NK-92 (cell line): ENCODE measurements around the gene FAM114A1.
"Not testable (repeated sequence)": the region's sequence is repeated elsewhere in the genome, so short reads cannot be mapped to it uniquely, and the experiment has no call there.

Experiments
- DNase-seq: peaks from one replicate; lab custom pipeline; 2025; ENCODE audit not compliant: unreplicated experiment; lab: John Stamatoyannopoulos, UW

Gene FAM114A1

GRCh38 chr4:38902695-38903094 lies 35.1 kb downstream of the FAM114A1 start:
- DNase-seq: no peak

- DNase-seq: no peak
Observed at GRCh38 chr4:38904090-38904666, 36.6 kb downstream of the FAM114A1 start.

DNA sequence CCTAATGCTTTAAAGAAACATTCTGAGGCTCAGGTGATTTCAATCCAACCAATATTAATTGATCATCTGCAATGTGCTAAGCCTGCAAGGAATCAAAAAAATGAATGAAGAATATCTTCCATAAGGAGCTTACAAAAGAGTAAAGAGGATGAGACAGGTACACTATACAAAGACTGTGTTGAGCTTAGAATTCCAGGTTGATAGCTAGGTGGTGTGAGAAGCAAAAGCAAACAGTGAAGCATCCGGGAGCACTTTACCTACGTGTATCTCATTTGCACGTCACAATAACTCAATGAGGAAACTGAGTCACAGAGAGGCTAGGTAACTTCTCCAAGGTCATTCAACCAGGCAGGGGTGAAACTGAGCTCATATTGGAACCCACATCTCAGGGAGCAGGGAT lies 37.1 kb downstream of the FAM114A1 start:
- DNase-seq: no peak

GRCh38 chr4:38905652-38906385 lies 38.2 kb downstream of the FAM114A1 start:
- DNase-seq: no peak

DNA sequence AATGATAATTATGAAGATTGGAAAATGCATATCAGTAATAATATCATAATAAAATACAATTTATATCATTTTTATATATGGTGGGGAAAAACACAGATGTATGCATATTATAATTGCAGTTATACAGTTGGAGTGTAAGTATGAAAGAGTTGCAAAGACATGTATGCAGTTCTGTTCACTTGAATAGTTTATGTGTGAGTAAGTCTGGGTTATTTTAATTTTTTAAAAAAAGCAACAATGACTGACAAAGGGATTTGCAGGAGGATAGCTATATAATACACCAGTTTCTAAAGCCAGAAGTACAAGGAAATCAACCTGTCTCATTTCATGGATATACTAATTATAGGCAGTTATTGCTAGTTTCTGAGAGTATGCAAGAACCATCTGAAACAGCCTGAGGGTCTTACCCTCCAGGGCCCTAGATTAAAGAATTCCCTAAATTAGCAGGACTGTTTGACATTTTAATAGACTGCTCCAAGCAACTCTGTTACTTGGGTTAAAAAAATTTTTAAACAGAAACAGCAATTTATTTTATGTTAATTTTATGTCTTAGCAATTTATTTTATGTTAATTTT lies 40.2 kb downstream of the FAM114A1 start:
- DNase-seq: no peak

GRCh38 chr4:38909015-38909414 lies 41.4 kb downstream of the FAM114A1 start:
- DNase-seq: no peak

DNA sequence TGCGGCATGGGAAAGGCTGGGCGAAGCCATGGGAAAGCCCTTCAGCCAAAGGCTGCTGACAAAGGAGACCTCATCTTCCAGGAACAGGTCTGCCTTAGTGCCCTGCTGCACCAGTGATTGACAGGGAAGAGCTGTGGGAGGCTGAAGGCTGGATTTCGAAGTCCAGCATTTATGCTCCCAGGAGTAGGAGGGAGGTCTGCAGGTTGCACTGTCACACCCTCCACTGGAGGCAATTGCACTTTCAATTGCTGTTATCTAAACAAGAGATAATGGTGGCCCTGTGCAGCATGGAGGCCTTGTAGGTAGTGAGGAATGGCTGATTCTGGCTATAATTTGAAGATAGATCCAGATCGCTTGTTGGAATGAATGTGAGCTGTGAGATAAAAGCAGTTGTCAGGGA lies 43.7 kb downstream of the FAM114A1 start:
- DNase-seq: no peak

DNA sequence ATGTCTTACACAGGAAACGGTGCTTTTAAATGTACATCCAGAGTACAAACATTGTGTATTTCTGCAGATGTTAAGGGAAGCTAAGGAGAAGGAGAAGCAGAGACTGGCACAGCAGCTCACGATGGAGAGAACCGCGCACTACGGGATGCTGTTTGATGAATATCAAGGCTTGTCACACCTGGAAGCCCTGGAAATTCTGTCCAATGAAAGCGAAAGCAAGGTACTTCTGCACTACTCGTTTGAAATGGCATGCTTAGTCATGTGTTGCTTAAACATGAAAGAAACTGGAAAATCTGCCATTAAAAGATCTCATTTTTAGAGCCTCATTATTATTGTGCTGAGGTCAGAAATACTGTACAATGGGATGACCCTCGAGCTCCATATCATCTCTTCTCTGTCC lies 47.2 kb downstream of the FAM114A1 start:
- no peak for DNase-seq

DNA sequence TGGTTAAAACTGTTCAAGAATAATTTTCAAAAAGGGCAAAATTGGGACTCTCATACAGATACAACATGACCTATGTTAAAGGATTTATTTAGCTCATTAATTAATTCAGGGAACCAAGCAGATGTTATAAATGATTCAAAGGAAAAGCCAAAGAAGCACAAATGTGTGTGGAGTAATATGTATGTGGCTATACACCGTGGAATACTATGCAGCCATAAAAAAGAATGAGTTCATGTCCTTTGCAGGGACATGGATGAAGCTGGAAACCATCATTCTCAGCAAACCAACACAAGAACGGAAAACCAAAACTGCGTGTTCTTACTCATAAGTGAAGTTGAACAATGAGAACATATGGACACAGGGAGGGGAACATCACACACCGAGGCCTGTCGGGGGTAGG lies 48.7 kb downstream of the FAM114A1 start:
- not testable (repeated sequence) for DNase-seq

GRCh38 chr4:38917481-38918025 lies 49.9 kb downstream of the FAM114A1 start:
- DNase-seq: no peak

GRCh38 chr4:38919494-38919893 lies 51.9 kb downstream of the FAM114A1 start:
- DNase-seq: no peak

DNA sequence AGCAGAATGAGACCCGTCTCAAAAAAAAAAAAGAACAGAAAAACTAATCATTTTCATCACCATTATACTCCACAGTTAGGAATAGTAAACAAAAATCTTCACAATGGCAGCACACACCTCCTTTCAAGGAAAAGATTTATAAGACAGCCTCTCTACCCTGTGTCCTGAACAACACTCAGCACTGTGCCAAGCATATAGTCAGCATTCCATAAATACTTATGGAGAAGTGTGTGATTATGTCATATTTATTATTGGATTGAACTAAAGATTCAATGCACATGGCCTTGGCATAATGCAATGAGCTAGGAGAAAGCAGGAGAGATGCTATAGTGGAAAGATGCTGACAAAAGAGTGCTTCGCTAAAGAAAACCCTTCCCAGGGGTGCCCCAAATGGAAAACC lies 52.6 kb downstream of the FAM114A1 start:
- DNase-seq: no peak

DNA sequence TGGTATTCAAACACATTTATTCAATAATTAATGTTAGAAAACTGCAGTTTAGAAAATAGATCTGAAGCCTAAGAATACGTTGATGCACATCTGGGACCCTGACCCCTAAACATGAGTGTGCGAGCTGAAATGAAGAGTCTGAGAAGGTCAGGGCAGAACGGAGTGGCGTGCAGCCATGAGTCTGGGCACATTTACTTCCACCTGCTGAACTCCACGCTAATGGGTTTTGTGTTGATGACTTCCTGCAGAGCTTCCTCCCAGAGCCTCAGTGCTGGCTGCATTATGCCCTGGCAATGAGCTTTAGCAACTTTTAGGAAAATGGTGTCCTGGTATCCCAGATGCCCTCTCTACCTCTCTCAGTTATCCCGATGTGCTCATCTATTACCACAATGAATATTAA lies 53.1 kb downstream of the FAM114A1 start:
- no peak for DNase-seq

DNA sequence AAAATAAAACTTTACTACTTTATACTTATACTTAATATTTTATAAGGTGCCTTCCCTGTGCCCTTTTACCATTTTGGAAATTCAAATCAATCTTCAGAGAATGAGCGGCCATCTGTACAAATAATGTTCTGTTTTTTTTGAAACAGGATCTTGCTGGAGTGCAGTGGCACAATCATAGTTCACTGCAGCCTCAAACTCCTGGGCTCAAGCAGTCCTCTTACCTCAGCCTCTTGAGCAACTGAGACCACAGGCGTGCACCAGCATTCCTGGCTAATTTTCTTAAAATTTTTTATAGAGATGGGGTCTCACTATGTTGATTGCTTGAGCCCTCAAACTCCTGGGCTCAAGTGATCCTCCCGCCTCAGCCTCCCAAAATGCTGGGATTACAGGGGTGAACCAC lies 53.5 kb downstream of the FAM114A1 start:
- DNase-seq: no peak

DNA sequence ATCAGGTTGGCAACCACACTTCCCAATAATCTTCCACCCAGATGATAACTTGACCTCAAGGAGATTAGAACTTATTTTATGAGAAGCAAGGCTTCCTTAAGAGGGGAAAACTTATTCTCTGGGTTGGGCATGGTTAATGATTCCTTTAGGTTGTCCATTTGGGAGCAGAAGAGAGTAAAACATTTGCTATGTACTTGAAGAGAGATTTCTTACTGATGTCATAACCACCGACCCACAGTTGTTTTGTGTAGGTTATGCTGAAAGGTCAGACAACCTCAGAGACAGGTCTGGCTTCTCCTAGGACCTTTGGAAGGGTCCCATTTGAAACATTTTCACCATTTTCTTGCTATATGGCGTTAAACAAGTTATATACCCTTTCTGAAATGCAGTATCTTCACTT lies 56.1 kb downstream of the FAM114A1 start:
- no peak for DNase-seq

DNA sequence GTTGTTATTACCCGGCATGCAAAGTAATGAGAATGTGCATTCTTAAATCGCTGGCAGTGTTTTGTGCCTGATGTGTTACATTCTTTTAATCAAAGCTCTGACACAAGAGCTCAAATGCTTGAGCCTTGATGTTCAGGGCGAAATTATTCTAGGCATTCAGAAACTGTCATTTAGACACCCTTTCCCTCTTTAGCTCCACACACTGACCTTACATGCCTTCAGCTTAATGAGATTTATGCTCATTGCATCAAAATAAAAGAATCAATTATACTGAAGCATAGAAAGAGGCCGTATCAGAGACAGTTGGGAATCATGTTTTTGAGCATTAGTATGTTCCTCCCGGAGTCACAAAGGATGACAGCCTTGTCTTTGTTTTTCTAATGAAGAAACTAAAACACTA lies 56.7 kb downstream of the FAM114A1 start:
- DNase-seq: no peak

- DNase-seq: no peak
Observed at GRCh38 chr4:38925492-38926413, 58.1 kb downstream of the FAM114A1 start.

DNA sequence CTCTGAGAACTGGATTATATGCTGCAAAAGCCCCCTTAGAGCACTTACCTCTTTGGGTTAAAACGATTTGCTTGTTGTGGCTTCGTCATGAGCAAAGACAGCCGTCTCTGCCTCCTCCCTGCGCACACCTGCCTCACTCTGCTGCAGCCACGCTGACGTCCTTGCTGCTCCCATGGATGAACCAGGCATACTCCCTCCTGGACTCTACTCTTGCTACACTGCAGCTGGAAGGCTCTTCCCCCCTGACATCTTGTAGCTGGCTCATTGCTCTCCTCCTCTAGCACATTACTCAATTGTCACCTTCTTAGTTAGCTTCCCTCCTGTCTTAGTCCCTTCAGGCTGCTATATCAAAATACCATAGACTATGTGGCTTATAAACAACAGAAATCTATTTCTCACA lies 59.3 kb downstream of the FAM114A1 start:
- DNase-seq: no peak

GRCh38 chr4:38928568-38928967 lies 61.0 kb downstream of the FAM114A1 start:
- no peak for DNase-seq

DNA sequence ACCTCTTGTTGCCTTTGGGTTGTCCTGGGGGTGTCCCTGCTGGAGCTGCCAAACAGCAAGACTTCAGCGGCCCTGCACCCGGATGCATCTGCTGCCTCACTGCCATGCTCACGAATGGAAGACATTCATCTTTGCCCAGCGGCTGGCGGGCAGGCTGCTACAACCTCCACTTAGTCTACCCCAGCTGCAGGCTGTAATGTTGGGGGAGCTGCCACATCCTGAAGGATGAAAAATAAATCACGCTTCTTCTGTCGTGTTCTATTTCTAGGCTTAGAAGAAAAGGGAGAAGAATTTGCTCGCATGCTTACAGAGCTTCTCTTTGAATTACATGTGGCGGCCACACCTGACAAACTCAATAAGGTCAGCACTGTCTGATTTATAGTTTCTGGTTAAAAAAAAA lies 61.4 kb downstream of the FAM114A1 start:
- no peak for DNase-seq

DNA sequence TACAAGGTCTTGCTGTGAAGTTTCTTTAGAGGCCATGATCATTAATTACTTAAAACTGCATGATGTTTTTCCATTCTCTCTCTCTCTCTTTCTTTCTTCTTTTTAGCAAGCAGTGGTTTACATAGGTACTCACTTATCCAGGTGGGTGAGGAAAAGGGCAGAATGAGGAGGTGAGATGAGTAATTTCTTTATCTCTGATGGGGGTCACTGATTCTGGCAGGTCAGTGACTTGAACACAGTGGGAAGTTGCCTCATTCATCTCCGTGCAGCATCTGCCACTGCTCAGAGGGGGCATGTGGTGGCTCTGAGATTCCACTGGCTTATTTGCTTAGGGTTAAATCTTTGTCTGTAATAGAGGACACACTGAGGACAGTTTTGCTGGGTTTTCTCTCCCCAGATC lies 62.6 kb downstream of the FAM114A1 start:
- no peak for DNase-seq
